Mesenchymal stem cell (in vitro differentiated cells and primary cell): ENCODE measurements around the gene FAM228B.

Experiments used
- DNase-seq: peaks from one replicate; pipeline ENCODE4 v3.0.0-alpha.2; 2013
- H2AFZ ChIP-seq: one replicate; pipeline ENCODE4 v1.6.1; 2013; ENCODE audit warnings: low read depth, mild to moderate bottlenecking, control low read depth, inconsistent platforms, low read length, moderate library complexity
- H2AK5ac ChIP-seq: 2 replicates; pipeline ENCODE4 v1.6.1; 2013; ENCODE audit warnings: low read length, moderate library complexity, mild to moderate bottlenecking, inconsistent platforms; ENCODE audit not compliant: severe bottlenecking
- H2BK120ac ChIP-seq: one replicate; pipeline ENCODE4 v1.6.1; 2013; ENCODE audit warnings: low read depth, mild to moderate bottlenecking, inconsistent platforms, low read length, moderate library complexity
- H2BK12ac ChIP-seq, 2 experiments: one replicate each; pipeline ENCODE4 v1.6.1; 2013; ENCODE audit warnings: inconsistent platforms in 2 of 2, low read length in 2 of 2, mild to moderate bottlenecking in 2 of 2, moderate library complexity in 2 of 2, control low read depth in 1 of 2
- H2BK15ac ChIP-seq: one replicate; pipeline ENCODE4 v1.6.1; 2013; ENCODE audit warnings: mild to moderate bottlenecking, low read depth, inconsistent platforms; ENCODE audit not compliant: poor library complexity, severe bottlenecking
- H2BK5ac ChIP-seq: 2 replicates; pipeline ENCODE4 v1.6.1; 2013; ENCODE audit warnings: low read depth, mild to moderate bottlenecking, low read length, control low read depth, inconsistent platforms; ENCODE audit not compliant: poor library complexity, severe bottlenecking
- H3K14ac ChIP-seq, 2 experiments: one replicate each; pipeline ENCODE4 v1.6.1; 2013; ENCODE audit warnings: inconsistent platforms in 2 of 2, low read length in 2 of 2, control low read depth in 1 of 2, mild to moderate bottlenecking in 1 of 2, moderate library complexity in 1 of 2
- H3K18ac ChIP-seq, 2 experiments: one replicate each; pipeline ENCODE4 v1.6.1; 2013; ENCODE audit warnings: inconsistent platforms in 2 of 2, low read length in 2 of 2, control low read depth in 1 of 2, low read depth in 1 of 2, mild to moderate bottlenecking in 1 of 2
- H3K23ac ChIP-seq, 2 experiments: one replicate each; pipeline ENCODE4 v1.6.1; 2013; ENCODE audit warnings: inconsistent platforms in 2 of 2, low read length in 2 of 2, mild to moderate bottlenecking in 2 of 2, moderate library complexity in 2 of 2, control low read depth in 1 of 2
- H3K27ac ChIP-seq: 2 replicates; pipeline ENCODE4 v1.5.1; 2013; ENCODE audit warnings: mild to moderate bottlenecking, moderate library complexity, low read length, control low read depth, inconsistent platforms; ENCODE audit not compliant: poor library complexity, severe bottlenecking
- H3K27me3 ChIP-seq, 2 experiments: 2 replicates each; pipeline versions ENCODE4 v1.6.1 to v1.7.0; 2013; ENCODE audit warnings: low read length in 2 of 2, mild to moderate bottlenecking in 2 of 2, moderate library complexity in 2 of 2, control low read depth in 1 of 2, inconsistent platforms in 1 of 2; ENCODE audit not compliant: control insufficient read depth in 1 of 2, insufficient read depth in 1 of 2
- H3K36me3 ChIP-seq, 2 experiments: 2 replicates each; pipeline versions ENCODE4 v1.6.1 to v1.7.0; 2013; ENCODE audit warnings: low read length in 2 of 2, control low read depth in 1 of 2, inconsistent platforms in 1 of 2, low read depth in 1 of 2, mild to moderate bottlenecking in 1 of 2; ENCODE audit not compliant: insufficient read depth in 2 of 2, control insufficient read depth in 1 of 2
- H3K4ac ChIP-seq, 2 experiments: one replicate each; pipeline ENCODE4 v1.6.1; 2013; ENCODE audit warnings: inconsistent platforms in 2 of 2, low read length in 2 of 2, mild to moderate bottlenecking in 2 of 2, moderate library complexity in 2 of 2, control low read depth in 1 of 2, low read depth in 1 of 2
- H3K4me1 ChIP-seq: 2 replicates; pipeline ENCODE4 v1.6.1; 2013; ENCODE audit warnings: low read depth, low read length, control low read depth; ENCODE audit not compliant: control insufficient read depth, insufficient read depth
- H3K4me2 ChIP-seq: 2 replicates; pipeline ENCODE4 v1.6.1; 2013; ENCODE audit warnings: low read length, mild to moderate bottlenecking, inconsistent platforms; ENCODE audit not compliant: poor library complexity, severe bottlenecking
- H3K4me3 ChIP-seq, 2 experiments: 2 replicates each; pipeline versions ENCODE4 v1.5.1 to v1.7.0; 2013; ENCODE audit warnings: low read length in 2 of 2, mild to moderate bottlenecking in 2 of 2, control low read depth in 1 of 2, low read depth in 1 of 2; ENCODE audit not compliant: insufficient read depth in 1 of 2
- H3K79me1 ChIP-seq: replicated peaks from 2 replicates; pipeline ENCODE4 v1.6.1; 2013; ENCODE audit warnings: mild to moderate bottlenecking, control low read depth, low read length, inconsistent platforms; ENCODE audit not compliant: poor library complexity, severe bottlenecking
- H3K9ac ChIP-seq: 2 replicates; pipeline ENCODE4 v1.7.0; 2013; ENCODE audit warnings: mild to moderate bottlenecking, low read length, moderate library complexity
- H3K9me3 ChIP-seq: 2 replicates; pipeline ENCODE4 v1.7.0; 2013; ENCODE audit warnings: mild to moderate bottlenecking, low read length; ENCODE audit not compliant: control insufficient read depth
- H4K8ac ChIP-seq: one replicate; pipeline ENCODE4 v1.6.1; 2013; ENCODE audit warnings: inconsistent platforms, mild to moderate bottlenecking, low read length, moderate library complexity
- H4K91ac ChIP-seq: one replicate; pipeline ENCODE4 v1.6.1; 2013; ENCODE audit warnings: mild to moderate bottlenecking, low read length, inconsistent platforms
- whole genome bisulfite sequencing: methylation state at CpG from one replicate; pipeline ENCODE4 v1.1.7; 2013; ENCODE audit warnings: mixed read lengths; 5-methylcytosine and 5-hydroxymethylcytosine counted together

Gene FAM228B

GRCh38 chr2:24083567-24084385, 39.5 kb upstream of the FAM228B start:
- Histone ChIP-seq H2BK12ac (peak overlapping the region; percentile 51 to 75), H3K4me3 (peak overlapping the region; percentile 71 to 93), H2BK5ac (peak overlapping the region; percentile 78), H2AFZ (peak overlapping the region; percentile 92), H2BK120ac (peak overlapping the region; percentile 86), H3K4me1 (peaks cover 7% of the 10 kb centered on the region), H3K27ac (peak overlapping the region; percentile 94), H3K18ac (peak overlapping the region; percentile 79 to 97), H3K14ac (peak overlapping the region in 1 of 2 experiments; percentile 28), H3K4me2 (peak overlapping the region; percentile 61), H3K4ac (peak overlapping the region; percentile 6 to 84), H3K79me1 (peaks cover 30% of the 10 kb centered on the region), H3K27me3 (no peaks in the 10 kb centered on the region), H3K9ac (peak overlapping the region; percentile 95), H2AK5ac (peak overlapping the region; percentile 83), H3K36me3 (peaks cover 22 to 39% of the 10 kb centered on the region in 2 experiments), H2BK15ac (peak overlapping the region; percentile 88), H3K9me3 (no peaks in the 10 kb centered on the region), H3K23ac (peak overlapping the region in 1 of 2 experiments; percentile 32), H4K91ac (peak overlapping the region; percentile 95), H4K8ac (peak overlapping the region; percentile 90)
- peak; percentile 86 for DNase-seq
- 8% methylated on average over 30 of the region's 30 CpGs for WGBS

GRCh38 chr2:24084386-24085199, 38.7 kb upstream of the FAM228B start, which contains the start of gene TP53I3:
Gene TP53I3 (minus strand): TSS chr2:24084834. CDS start chr2:24084326, 508 bp downstream.
- peak; percentile 93 for DNase-seq

DNA sequence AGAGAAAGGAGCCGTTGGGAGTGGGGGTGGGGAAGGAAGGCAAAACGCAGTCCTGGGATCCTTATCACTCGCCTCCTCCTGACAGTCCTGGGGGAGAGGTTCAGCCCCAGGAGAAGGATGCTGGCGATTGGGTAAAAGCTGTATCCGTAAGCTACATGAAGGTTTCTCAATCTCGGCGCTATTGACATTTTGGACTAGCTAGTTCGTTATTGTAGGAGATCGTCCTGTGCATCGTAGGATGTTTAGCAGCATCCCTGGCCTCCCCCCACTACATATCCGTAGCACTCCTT, 38.1 kb upstream of the FAM228B start:
- Histone ChIP-seq H3K9me3 (no peaks in the 10 kb centered on the region), H4K8ac (peak overlapping the region; percentile 83), H2BK15ac (no peak overlapping the region), H3K36me3 (peaks cover 22 to 27% of the 10 kb centered on the region in 2 experiments), H3K4me2 (peak overlapping the region; percentile 49), H2AFZ (peak overlapping the region; percentile 69), H3K9ac (peak overlapping the region; percentile 95), H2AK5ac (no peak overlapping the region), H2BK5ac (no peak overlapping the region), H3K27me3 (no peaks in the 10 kb centered on the region), H3K23ac (no peak overlapping the region), H2BK12ac (no peak overlapping the region), H3K79me1 (peaks cover 28% of the 10 kb centered on the region), H3K4ac (peak overlapping the region in 1 of 2 experiments; percentile 70), H3K27ac (peak overlapping the region; percentile 93), H3K14ac (peak overlapping the region in 1 of 2 experiments; percentile 31), H3K4me3 (peak overlapping the region; percentile 52 to 93), H2BK120ac (peak overlapping the region; percentile 29), H4K91ac (peak overlapping the region; percentile 19), H3K4me1 (peaks cover 7% of the 10 kb centered on the region), H3K18ac (peak overlapping the region in 1 of 2 experiments; percentile 71)
- DNase-seq: no peak
- 34% methylated on average over 11 of the region's 11 CpGs for WGBS

More at GRCh38 chr2:24084386-24085199, 38.7 kb upstream of the FAM228B start, which contains the start of gene TP53I3:
- H3K4me2 ChIP-seq: peak within 1 kb of the TSS; percentile 61
- H3K4ac ChIP-seq: peak within 1 kb of the TSS; percentile 70 to 84
- under 1% methylated on average over 41 of the region's 44 CpGs for WGBS
- H3K4me1 ChIP-seq: peaks cover 7% of the 10 kb centered on the region
- H2AK5ac ChIP-seq: peak within 1 kb of the TSS; percentile 83
- H2BK120ac ChIP-seq: peak within 1 kb of the TSS; percentile 86
- H3K18ac ChIP-seq: peak within 1 kb of the TSS; percentile 94 to 97
- H2BK15ac ChIP-seq: peak within 1 kb of the TSS; percentile 88
- peaks cover 28% of the 10 kb centered on the region for H3K79me1 ChIP-seq
- H3K27ac ChIP-seq: peak within 1 kb of the TSS; percentile 94
- H3K9ac ChIP-seq: peak within 1 kb of the TSS; percentile 95
- peak within 1 kb of the TSS; percentile 92 for H2AFZ ChIP-seq
- H3K27me3 ChIP-seq: no peaks in the 10 kb centered on the region
- H3K9me3 ChIP-seq: no peaks in the 10 kb centered on the region
- peak within 1 kb of the TSS; percentile 95 for H4K91ac ChIP-seq
- H4K8ac ChIP-seq: peak within 1 kb of the TSS; percentile 96
- peak within 1 kb of the TSS; percentile 71 to 93 for H3K4me3 ChIP-seq
- peak within 1 kb of the TSS; percentile 78 for H2BK5ac ChIP-seq
- peak within 1 kb of the TSS in 1 of 2 experiments; percentile 32 for H3K23ac ChIP-seq
- peak within 1 kb of the TSS; percentile 51 to 75 for H2BK12ac ChIP-seq
- peaks cover 22 to 31% of the 10 kb centered on the region in 2 experiments for H3K36me3 ChIP-seq
- peak within 1 kb of the TSS in 1 of 2 experiments; percentile 69 for H3K14ac ChIP-seq
